ENCODE measurements around the gene AATF.

DNA sequence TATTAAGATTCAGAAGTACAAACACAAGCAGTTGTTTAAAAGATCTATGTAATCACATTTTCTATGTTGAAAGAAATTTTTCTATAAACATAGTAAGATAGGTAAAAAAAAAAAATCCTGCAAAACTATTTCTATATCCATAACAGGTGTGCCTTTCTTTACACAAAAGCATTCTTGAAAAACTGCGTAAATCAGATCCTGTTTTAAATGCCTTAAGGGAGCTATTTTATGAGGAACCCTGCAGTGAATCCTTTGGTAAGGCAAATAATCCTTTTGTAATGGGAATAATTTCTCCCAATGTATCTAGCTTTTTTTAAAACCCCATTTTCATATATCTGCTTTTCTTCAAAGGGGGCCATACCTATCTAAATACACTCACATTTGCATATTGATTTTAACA, 157.3 kb downstream of the AATF start:
- TF ChIP-seq EZH2 (IDR thresholded peaks at IDR 0.05; ENCODE audit: borderline replicate concordance, low read length) = no peak
- TF ChIP-seq, protein P1, sequence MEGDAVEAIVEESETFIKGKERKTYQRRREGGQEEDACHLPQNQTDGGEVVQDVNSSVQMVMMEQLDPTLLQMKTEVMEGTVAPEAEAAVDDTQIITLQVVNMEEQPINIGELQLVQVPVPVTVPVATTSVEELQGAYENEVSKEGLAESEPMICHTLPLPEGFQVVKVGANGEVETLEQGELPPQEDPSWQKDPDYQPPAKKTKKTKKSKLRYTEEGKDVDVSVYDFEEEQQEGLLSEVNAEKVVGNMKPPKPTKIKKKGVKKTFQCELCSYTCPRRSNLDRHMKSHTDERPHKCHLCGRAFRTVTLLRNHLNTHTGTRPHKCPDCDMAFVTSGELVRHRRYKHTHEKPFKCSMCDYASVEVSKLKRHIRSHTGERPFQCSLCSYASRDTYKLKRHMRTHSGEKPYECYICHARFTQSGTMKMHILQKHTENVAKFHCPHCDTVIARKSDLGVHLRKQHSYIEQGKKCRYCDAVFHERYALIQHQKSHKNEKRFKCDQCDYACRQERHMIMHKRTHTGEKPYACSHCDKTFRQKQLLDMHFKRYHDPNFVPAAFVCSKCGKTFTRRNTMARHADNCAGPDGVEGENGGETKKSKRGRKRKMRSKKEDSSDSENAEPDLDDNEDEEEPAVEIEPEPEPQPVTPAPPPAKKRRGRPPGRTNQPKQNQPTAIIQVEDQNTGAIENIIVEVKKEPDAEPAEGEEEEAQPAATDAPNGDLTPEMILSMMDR (IDR thresholded peaks at IDR 0.05; ENCODE audit: low read length) = no peak
